ENCODE measurements around the gene ACTC1. TPM values are rescaled to one million over a fixed set of nuclear protein-coding genes. Genes with fewer than 3 reads are reported as not detected.

ACTC1 gene
- total and polyA plus RNA-seq, 2 of the 13 experiments (the other 11 are each of a cell fraction or from before 2014, with no cell fraction given) = not detected

- H3K4me3 ChIP-seq (replicated peaks in 1 of 3; ENCODE audit: insufficient read depth in 1 of 3, low read depth in 2 of 3, low read length in 3 of 3) = no peak overlapping the region; a peak in 1 of 6 replicates
- H3K36me3 ChIP-seq (replicated peaks in 1 of 2; ENCODE audit: control insufficient read depth in 1 of 2, insufficient read depth in 2 of 2, low read length in 2 of 2) = no peaks in the 10 kb centered on the region
- peaks cover 1 to 71% of the 10 kb centered on the region in 2 experiments; a peak in 4 of 5 replicates for H3K27me3 ChIP-seq (ENCODE audit: control insufficient read depth in 1 of 2, insufficient read depth in 2 of 2, low read length in 2 of 2)
- 0 out of 2 replicates have a peak, but pooled peaks have one; percentile 17 for TF ChIP-seq EZH2 (conservative IDR thresholded peaks at IDR 0.05; ENCODE audit: low read depth, low read length)
- no peak for TF ChIP-seq ZKSCAN8 (CRISPR knock-in tag; IDR thresholded peaks at IDR 0.05; ENCODE audit: borderline replicate concordance)
- intact Hi-C loops (cut with micrococcal nuclease; ENCODE audit: unreplicated experiment) (no loop called here), in situ Hi-C loops (cut with HindIII; ENCODE audit: extremely low pct_ligation_motif_present, low pct_unique_long_range_greater_than_20kb) (no loop called here)
- 0 out of 2 replicates have a peak, but pooled peaks cover 5% of the 10 kb centered on the region for H3K4me1 ChIP-seq (ENCODE audit: insufficient read depth, low read length)
- H4K20me1 ChIP-seq (ENCODE audit: insufficient read depth, low read length) = no peaks in the 10 kb centered on the region
- DNase-seq (ENCODE audit: low spot score) (no peak), FAIRE-seq (no peak), ATAC-seq (no peak; the same call in 2 of the 3 replicates)
- WGBS (ENCODE audit: low lambda C conversion rate) = 37% methylated on average over 19 of the region's 33 CpGs
- POLR2A ChIA-PET = no interaction called here
- no peaks in the 10 kb centered on the region for H3K9me3 ChIP-seq (ENCODE audit: low read length)
- BruUV-seq (replicated peaks) = no TSS peak
- H3K9ac ChIP-seq (ENCODE audit: insufficient read depth, low read depth, low read length) = no peak overlapping the region
- H3K4me2 ChIP-seq (ENCODE audit: low read depth, low read length) = 0 out of 2 replicates have a peak overlapping the region, but pooled peaks have one; percentile 24
- H2AFZ ChIP-seq (ENCODE audit: low read length) = no peak overlapping the region
- CTCF ChIA-PET (ENCODE audit: low intra/inter-chr PET ratio, low total read pairs) = no interaction called here
- no peaks in the 10 kb centered on the region for H3K79me2 ChIP-seq (ENCODE audit: insufficient read depth, low read length)
- no peak overlapping the region for H3K27ac ChIP-seq (ENCODE audit: extremely low read length, insufficient read depth, low read length)
Measured at GRCh38 chr15:34794590-34795206, 651 bp downstream of the ACTC1 start.

GRCh38 chr15:34793901-34794300 is 1.4 kb downstream of the ACTC1 start:
- Histone ChIP-seq H3K27ac (ENCODE audit: extremely low read length, insufficient read depth, low read length) (no peak overlapping the region), H3K27me3 (ENCODE audit: control insufficient read depth in 1 of 2, insufficient read depth in 2 of 2, low read length in 2 of 2) (peaks cover 1 to 63% of the 10 kb centered on the region in 2 experiments; a peak in 4 of 5 replicates), H3K4me2 (ENCODE audit: low read depth, low read length) (no peak overlapping the region), H3K9me3 (ENCODE audit: low read length) (no peaks in the 10 kb centered on the region), H4K20me1 (ENCODE audit: insufficient read depth, low read length) (no peaks in the 10 kb centered on the region), H3K4me1 (ENCODE audit: insufficient read depth, low read length) (no peaks in the 10 kb centered on the region), H3K9ac (ENCODE audit: insufficient read depth, low read depth, low read length) (no peak overlapping the region), H3K36me3 (replicated peaks in 1 of 2; ENCODE audit: control insufficient read depth in 1 of 2, insufficient read depth in 2 of 2, low read length in 2 of 2) (no peaks in the 10 kb centered on the region), H2AFZ (ENCODE audit: low read length) (no peak overlapping the region), H3K79me2 (ENCODE audit: insufficient read depth, low read length) (no peaks in the 10 kb centered on the region), H3K4me3 (replicated peaks in 1 of 3; ENCODE audit: insufficient read depth in 1 of 3, low read depth in 2 of 3, low read length in 3 of 3) (no peak overlapping the region)
- intact Hi-C loops (cut with micrococcal nuclease; ENCODE audit: unreplicated experiment) = no loop called here
- POLR2A ChIA-PET = no interaction called here
- WGBS (ENCODE audit: low lambda C conversion rate) = 15% methylated on average over 2 of the region's 2 CpGs
- no peak for DNase-seq (ENCODE audit: low spot score)
- CTCF ChIA-PET (ENCODE audit: low intra/inter-chr PET ratio, low total read pairs) = no interaction called here
- FAIRE-seq = no peak
- BruUV-seq (replicated peaks) = no TSS peak
- in situ Hi-C loops (cut with HindIII; ENCODE audit: extremely low pct_ligation_motif_present, low pct_unique_long_range_greater_than_20kb) = no loop called here
- ATAC-seq = no peak
- TF ChIP-seq TEF (CRISPR knock-in tag; IDR thresholded peaks at IDR 0.05) (no peak), ZFP91 (CRISPR knock-in tag; IDR thresholded peaks at IDR 0.05; ENCODE audit: borderline replicate concordance) (no peak), PPARG (CRISPR knock-in tag; conservative IDR thresholded peaks at IDR 0.05) (no peak), UBTF (CRISPR knock-in tag; IDR thresholded peaks at IDR 0.05) (no peak), NR2F2 (IDR thresholded peaks at IDR 0.05; ENCODE audit: borderline replicate concordance, low read depth) (no peak), SUZ12 (IDR thresholded peaks at IDR 0.05; ENCODE audit: low read depth, low read length) (no peak), CENPX (CRISPR knock-in tag; IDR thresholded peaks at IDR 0.05) (no peak), RBM22 (optimal IDR thresholded peaks at IDR 0.05; ENCODE audit: low read length) (no peak), HOMEZ (CRISPR knock-in tag; IDR thresholded peaks at IDR 0.05; ENCODE audit: low read depth) (no peak)

Data from HepG2 (cell line).